NCI-H748 (cell line): ENCODE results near the gene CEP95.
A peak's percentile ranks its signal among the peaks of the same experiment; 100 is the strongest.
"Not testable (repeated sequence)": the region's sequence is repeated elsewhere in the genome, so short reads cannot be mapped to it uniquely, and the experiment has no call there.

Experiments
- DNase-seq: peaks from one replicate; lab custom pipeline; 2025; ENCODE audit not compliant: unreplicated experiment; lab: John Stamatoyannopoulos, UW

The CEP95 gene

GRCh38 chr17:64494121-64494520, 12.7 kb upstream of the CEP95 start:
- no peak for DNase-seq

- not testable (repeated sequence) for DNase-seq
Measured at GRCh38 chr17:64495300-64495699, 11.5 kb upstream of the CEP95 start.

GRCh38 chr17:64496348-64496785, 10.4 kb upstream of the CEP95 start:
- DNase-seq = no peak

- DNase-seq = peak; percentile 92
Measured at GRCh38 chr17:64496786-64497564, 9.8 kb upstream of the CEP95 start, which contains the start of gene POLG2. Gene POLG2 (minus strand): TSS chr17:64497054. CDS start chr17:64496968, 86 bp downstream.

- DNase-seq = no peak
Measured at GRCh38 chr17:64497565-64498035, 9.2 kb upstream of the CEP95 start.

GRCh38 chr17:64498308-64499203, 8.2 kb upstream of the CEP95 start:
- DNase-seq = no peak

DNA sequence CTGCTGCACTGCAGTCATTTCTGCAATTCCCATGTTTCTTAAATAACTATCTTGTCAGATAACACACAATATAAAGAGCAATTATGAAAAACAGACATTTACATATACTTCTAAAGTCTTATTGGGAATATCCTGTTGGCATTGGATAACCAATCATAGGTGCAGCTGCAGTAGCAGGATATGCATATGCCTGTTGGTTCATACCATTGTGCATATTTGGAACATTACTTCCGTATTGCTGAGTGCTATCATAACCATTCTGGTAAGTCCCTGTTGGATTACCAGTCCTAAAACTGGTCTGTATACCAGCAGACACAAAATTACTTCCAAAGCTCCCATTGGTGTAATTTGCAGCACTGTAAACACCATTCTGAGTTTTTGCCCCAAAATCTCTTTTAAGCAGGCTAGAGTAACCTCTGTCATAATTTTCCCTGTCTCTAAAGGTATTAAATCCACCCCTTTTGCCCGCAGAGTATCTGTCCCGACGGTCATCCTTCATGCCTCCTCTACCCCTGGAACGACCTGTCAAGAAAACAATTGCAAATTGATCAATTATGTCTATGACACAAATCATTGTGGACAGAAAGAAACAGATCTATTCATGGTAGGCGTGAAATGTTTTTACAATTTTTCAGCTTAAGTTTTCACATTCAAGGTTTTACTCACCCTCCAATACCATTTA, 6.8 kb upstream of the CEP95 start:
- DNase-seq = no peak

GRCh38 chr17:64500487-64500859, 6.3 kb upstream of the CEP95 start:
- DNase-seq = no peak

- no peak for DNase-seq
Measured at GRCh38 chr17:64500862-64501765, 5.7 kb upstream of the CEP95 start.

DNA sequence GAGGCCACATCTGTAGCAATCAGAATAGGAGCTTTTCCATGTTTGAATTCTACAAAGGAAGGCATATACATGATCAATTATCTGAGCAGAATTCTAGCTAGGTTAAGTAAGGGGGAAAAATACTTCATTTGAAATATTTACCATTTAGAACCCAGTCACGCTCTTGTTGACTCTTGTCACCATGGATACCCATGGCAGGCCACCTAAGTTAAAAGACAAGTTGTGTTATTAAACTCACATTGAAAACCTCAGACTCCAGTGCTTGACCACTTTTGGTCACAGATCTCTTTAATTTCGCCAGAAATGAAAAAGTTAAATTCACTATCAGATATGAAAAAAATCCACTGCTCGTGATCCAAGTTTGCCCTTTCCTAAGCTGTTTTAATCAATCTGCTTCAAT, 4.8 kb upstream of the CEP95 start:
- no peak for DNase-seq

DNA sequence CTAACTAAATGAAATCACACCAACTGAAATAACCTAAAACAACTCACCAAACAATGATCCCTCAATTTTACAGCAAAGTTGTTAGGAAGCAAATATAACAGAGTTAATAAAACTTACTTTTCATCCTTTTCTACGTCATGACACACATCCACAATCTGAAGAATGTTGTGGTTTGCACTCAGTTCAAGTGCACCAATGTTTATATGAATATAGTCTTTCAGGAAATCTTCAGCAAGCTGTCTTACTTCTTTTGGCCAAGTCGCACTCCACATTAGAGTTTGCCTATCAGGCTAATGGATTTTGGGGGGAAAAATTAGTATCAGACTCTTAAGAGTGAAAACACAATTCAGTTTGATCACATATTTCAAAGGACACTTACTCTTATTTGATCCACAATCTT, 4.0 kb upstream of the CEP95 start:
- no peak for DNase-seq

GRCh38 chr17:64503341-64503740, 3.4 kb upstream of the CEP95 start:
- DNase-seq = no peak

DNA sequence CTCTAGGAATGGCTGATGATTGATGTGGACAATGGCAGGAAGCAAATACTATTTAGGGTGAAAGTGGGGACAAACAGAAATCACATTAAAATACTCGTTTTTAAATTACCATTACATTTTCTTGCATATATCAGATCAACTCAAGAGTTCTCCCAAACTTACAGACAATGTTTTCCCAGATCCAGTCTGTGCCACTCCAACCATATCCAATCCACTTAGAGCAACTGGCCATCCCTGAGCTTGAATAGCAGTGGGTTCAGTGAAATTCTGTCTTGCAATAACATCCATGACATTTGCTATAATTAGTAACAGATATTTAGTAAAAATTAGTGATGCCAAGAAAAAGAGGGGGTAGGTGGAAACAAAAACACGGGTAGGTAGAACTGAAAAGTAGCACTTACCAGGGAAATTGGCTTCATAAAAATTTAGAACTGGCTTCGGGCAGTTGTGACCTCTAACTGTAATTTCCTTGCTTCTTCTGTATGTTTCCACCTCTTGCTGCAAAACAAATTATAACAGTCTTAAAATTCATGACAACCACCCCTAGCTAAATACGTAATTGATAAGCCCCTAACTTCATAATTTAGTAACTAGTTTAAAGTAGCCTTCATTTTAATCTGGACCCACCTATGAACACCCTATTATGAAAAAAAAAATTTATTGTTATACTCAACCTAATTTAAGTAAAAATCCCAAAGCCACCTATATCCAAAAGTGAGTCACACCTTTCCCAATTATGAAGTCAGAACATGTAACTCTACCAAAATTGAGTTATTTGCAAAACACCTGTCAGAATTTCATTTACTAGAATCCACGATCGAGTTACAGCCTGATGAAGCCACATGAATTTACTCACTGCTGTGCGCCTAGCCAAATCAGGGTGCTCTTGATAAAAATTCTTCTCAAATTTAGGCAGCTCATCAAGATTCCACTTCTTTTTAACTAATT, 2.7 kb upstream of the CEP95 start:
- DNase-seq = no peak

GRCh38 chr17:64504769-64505339, 1.9 kb upstream of the CEP95 start:
- peak; percentile 43 for DNase-seq

DNA sequence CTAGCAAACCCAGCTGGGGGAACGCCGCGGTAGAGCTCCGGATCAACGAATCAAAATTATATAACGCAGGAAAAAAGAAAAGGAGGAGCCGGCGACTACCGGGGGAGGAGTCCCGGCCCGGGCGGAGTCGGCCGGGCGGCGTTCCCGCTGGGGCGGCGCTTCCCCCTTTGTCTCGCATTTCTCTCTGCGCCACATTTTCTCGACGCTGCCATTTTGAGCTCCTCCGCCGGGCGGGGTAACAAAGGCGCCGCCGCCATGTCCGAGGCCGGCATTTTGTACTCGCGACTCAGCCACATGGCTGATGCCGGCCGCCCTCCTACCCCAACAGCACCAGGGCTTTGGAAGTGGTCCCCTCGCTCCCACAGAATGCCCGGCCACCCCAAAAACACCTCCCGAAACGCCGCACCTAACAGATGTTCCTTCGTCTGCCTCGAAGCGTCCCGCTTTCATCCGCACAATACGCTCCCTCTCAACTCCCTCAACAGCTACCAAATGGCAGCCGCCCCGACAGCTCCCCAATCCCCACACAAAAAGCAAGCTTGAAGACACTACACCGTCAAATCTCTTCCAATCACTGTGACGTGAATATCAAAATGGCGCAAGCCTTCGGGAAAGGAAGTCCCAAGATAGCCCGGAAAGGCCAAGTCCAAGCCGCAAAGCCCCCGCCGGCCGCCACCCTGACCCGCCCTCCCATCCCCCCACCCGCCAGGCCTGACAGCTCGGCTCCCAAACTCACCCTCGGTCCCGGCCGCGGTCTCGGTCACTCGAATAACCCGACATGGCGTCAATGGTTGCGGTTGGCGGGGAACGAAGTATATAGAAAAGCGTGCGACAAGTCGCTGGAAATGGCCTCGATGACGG, 1.2 kb upstream of the CEP95 start:
- peak; percentile 93 for DNase-seq

- peak; percentile 98 for DNase-seq
Measured at GRCh38 chr17:64506201-64506575, 589 bp upstream of the CEP95 start, which contains the start of gene DDX5. Gene DDX5 (minus strand): TSS chr17:64506289. CDS start chr17:64506119, 170 bp downstream.

DNA sequence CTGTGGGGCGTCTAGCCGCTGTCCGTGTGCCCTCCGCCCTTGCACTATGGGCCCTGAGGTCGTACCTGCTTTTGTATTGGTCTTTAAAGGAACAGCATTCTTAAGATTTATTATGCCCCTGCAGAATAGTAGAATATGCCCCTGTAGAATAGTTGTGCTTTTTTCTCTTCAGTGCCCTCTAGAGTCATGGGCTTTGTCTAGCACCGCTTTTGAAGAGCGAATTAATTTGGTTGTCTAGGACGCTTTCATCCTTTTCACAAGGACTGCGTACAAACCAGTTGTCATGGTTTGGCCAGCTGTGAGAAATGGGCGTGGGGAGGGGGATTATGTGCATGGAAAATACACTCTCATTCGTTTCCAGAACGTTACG, 621 bp downstream of the CEP95 start:
- peak; percentile 75 for DNase-seq

- DNase-seq = no peak
Measured at GRCh38 chr17:64508683-64509082, 1.9 kb downstream of the CEP95 start.
